CD4-positive, alpha-beta T cell treated with Interleukin-4 for 4 hours (primary cell): ENCODE measurements around the gene TMIGD2.
A peak's percentile ranks its signal among the peaks of the same experiment; 100 is the strongest.
"Not testable (repeated sequence)": the region's sequence is repeated elsewhere in the genome, so short reads cannot be mapped to it uniquely, and the experiment has no call there.

Experiments used
- DNase-seq: peaks from one replicate; pipeline ENCODE4 v3.0.0-alpha.2; 2020

TMIGD2 gene

GRCh38 chr19:4295972-4296771 is 6.0 kb downstream of the TMIGD2 start:
- no peak for DNase-seq

GRCh38 chr19:4294389-4294788 is 7.8 kb downstream of the TMIGD2 start:
- DNase-seq: no peak

GRCh38 chr19:4292515-4292914 is 9.7 kb downstream of the TMIGD2 start:
- DNase-seq: no peak

- DNase-seq: no peak
Observed at GRCh38 chr19:4291184-4291732, 10.9 kb downstream of the TMIGD2 start.

- no peak for DNase-seq
Observed at GRCh38 chr19:4288091-4288777, 14.0 kb downstream of the TMIGD2 start.

GRCh38 chr19:4286141-4286540 is 16.0 kb downstream of the TMIGD2 start:
- not testable (repeated sequence) for DNase-seq

GRCh38 chr19:4284974-4285373 is 17.2 kb downstream of the TMIGD2 start:
- DNase-seq: no peak

- no peak for DNase-seq
Observed at GRCh38 chr19:4284176-4284958, 17.8 kb downstream of the TMIGD2 start.

GRCh38 chr19:4279530-4280422 is 22.4 kb downstream of the TMIGD2 start:
- no peak for DNase-seq

- no peak for DNase-seq
Observed at GRCh38 chr19:4279267-4279529, 23.0 kb downstream of the TMIGD2 start.

GRCh38 chr19:4278419-4279266 is 23.5 kb downstream of the TMIGD2 start, which contains the start of gene SHD:
TSS of gene SHD (plus strand) at chr19:4279266. CDS start at chr19:4280064, 798 bp downstream.
- no peak for DNase-seq

- no peak for DNase-seq
Observed at GRCh38 chr19:4278010-4278409, 24.2 kb downstream of the TMIGD2 start.

- DNase-seq: no peak
Observed at GRCh38 chr19:4277191-4277696, 24.9 kb downstream of the TMIGD2 start.

GRCh38 chr19:4274321-4274686 is 27.9 kb downstream of the TMIGD2 start:
- DNase-seq: not testable (repeated sequence)

- no peak for DNase-seq
Observed at GRCh38 chr19:4272894-4273293, 29.3 kb downstream of the TMIGD2 start.

- DNase-seq: no peak
Observed at GRCh38 chr19:4268816-4269430, 33.3 kb downstream of the TMIGD2 start.

GRCh38 chr19:4267901-4268815 is 34.0 kb downstream of the TMIGD2 start:
- DNase-seq: no peak

- DNase-seq: peak; percentile 27
Observed at GRCh38 chr19:4267101-4267900, 34.9 kb downstream of the TMIGD2 start.
